Measurements from ENCODE around the gene COL5A1. TPM values are rescaled to one million over a fixed set of nuclear protein-coding genes. Genes with fewer than 3 reads are reported as not detected.

COL5A1 gene
- total and polyA plus RNA-seq, 2 experiments from 2014 or later: 2.5 to 13.1 TPM

- ATAC-seq: peak; percentile 92
- H3K4me3 Mint-ChIP-seq: no peak overlapping the region
- H3K79me2 ChIP-seq (replicated peaks; ENCODE audit: insufficient read depth): no peaks in the 10 kb centered on the region
- H3K27me3 Mint-ChIP-seq (ENCODE audit: insufficient read depth, low read depth, poor library complexity): no peaks in the 10 kb centered on the region
- no peaks in the 10 kb centered on the region for H3F3A ChIP-seq (replicated peaks; ENCODE audit: low read depth)
- H3K9me3 Mint-ChIP-seq: no peaks in the 10 kb centered on the region
- no peak overlapping the region for H3K4me3 ChIP-seq
- TF ChIP-seq ZNF462 (CRISPR knock-in tag; IDR thresholded peaks at IDR 0.05) (no peak), ZNF114 (CRISPR knock-in tag; IDR thresholded peaks at IDR 0.05) (no peak), CTCF (conservative IDR thresholded peaks at IDR 0.05; ENCODE audit: low read depth in 2 of 2) (peak; percentile 70 to 88)
- no peaks in the 10 kb centered on the region for H3K36me3 Mint-ChIP-seq (ENCODE audit: low read depth)
- H3K27me3 ChIP-seq (ENCODE audit: insufficient read depth): no peaks in the 10 kb centered on the region
- no peaks in the 10 kb centered on the region for H3K36me3 ChIP-seq (ENCODE audit: insufficient read depth)
- peaks cover 8% of the 10 kb centered on the region for H3K4me1 Mint-ChIP-seq
- no peak overlapping the region for H3K27ac Mint-ChIP-seq
- H3K4me1 ChIP-seq (ENCODE audit: insufficient read depth): no peaks in the 10 kb centered on the region; the same call in 1 of the 2 replicates
- no peaks in the 10 kb centered on the region for H3K9me2 ChIP-seq (ENCODE audit: insufficient read depth)
- no peak overlapping the region for H3K4me2 ChIP-seq
- no peak overlapping the region for H3K27ac ChIP-seq (ENCODE audit: low read depth)
- no peak overlapping the region for H2AFZ ChIP-seq
- H4K20me1 ChIP-seq (replicated peaks; ENCODE audit: insufficient read depth): no peaks in the 10 kb centered on the region
- peak; percentile 89 for DNase-seq (ENCODE audit: low spot score)
Observed at GRCh38 chr9:134778841-134779411, 137.3 kb downstream of the COL5A1 start.

- Histone ChIP-seq H3F3A (replicated peaks; ENCODE audit: low read depth) (no peaks in the 10 kb centered on the region), H3K27ac (ENCODE audit: low read depth) (no peak overlapping the region), H3K4me1 (ENCODE audit: insufficient read depth) (no peaks in the 10 kb centered on the region; the same call in 1 of the 2 replicates), H2AFZ (no peak overlapping the region), H3K36me3 (ENCODE audit: insufficient read depth) (no peaks in the 10 kb centered on the region), H4K20me1 (replicated peaks; ENCODE audit: insufficient read depth) (no peaks in the 10 kb centered on the region), H3K9me2 (ENCODE audit: insufficient read depth) (no peaks in the 10 kb centered on the region), H3K79me2 (replicated peaks; ENCODE audit: insufficient read depth) (no peaks in the 10 kb centered on the region), H3K4me2 (no peak overlapping the region), H3K27me3 (ENCODE audit: insufficient read depth) (no peaks in the 10 kb centered on the region), H3K4me3 (no peak overlapping the region)
- H3K4me3 Mint-ChIP-seq: no peak overlapping the region
- no peak overlapping the region for H3K27ac Mint-ChIP-seq
- H3K9me3 Mint-ChIP-seq: no peaks in the 10 kb centered on the region
- H3K4me1 Mint-ChIP-seq: peaks cover 15% of the 10 kb centered on the region
- H3K36me3 Mint-ChIP-seq (ENCODE audit: low read depth): no peaks in the 10 kb centered on the region
- DNase-seq (ENCODE audit: low spot score) (no peak), ATAC-seq (no peak)
- H3K27me3 Mint-ChIP-seq (ENCODE audit: insufficient read depth, low read depth, poor library complexity): no peaks in the 10 kb centered on the region
- TF ChIP-seq ZNF462 (CRISPR knock-in tag; IDR thresholded peaks at IDR 0.05): no peak
Observed at GRCh38 chr9:134779640-134780039, 138.0 kb downstream of the COL5A1 start.

Data from GM23338 (cell line).